Activated naive CD4-positive, alpha-beta T cell treated with anti-CD3 and anti-CD28 coated beads for 36 hours (primary cell): ENCODE data around the gene HINFP. TPM values are rescaled to one million over a fixed set of nuclear protein-coding genes. Genes with fewer than 3 reads are reported as not detected.

Experiments
- CTCF ChIA-PET: fragments of 350-600 bp; sonication (Branson Sonifier 250); formaldehyde crosslinking; loops from one replicate; lab custom pipeline; 2021; ENCODE audit warnings: antibody characterized with exemption; lab: Charles Lee
- DNase-seq: peaks from one replicate; pipeline ENCODE4 v3.0.0-alpha.2; 2020
- H3K27ac Mint-ChIP-seq: one replicate; pipeline ENCODE4 v1.8.0; 2021; ENCODE audit warnings: mild to moderate bottlenecking, mixed read lengths
- H3K27me3 Mint-ChIP-seq: one replicate; pipeline ENCODE4 v1.8.0; 2021; ENCODE audit warnings: low read depth, mixed read lengths
- H3K36me3 Mint-ChIP-seq: one replicate; pipeline ENCODE4 v1.8.0; 2021; ENCODE audit warnings: low read depth, mixed read lengths
- H3K4me1 Mint-ChIP-seq: one replicate; pipeline ENCODE4 v1.8.0; 2021; ENCODE audit warnings: low read depth, mixed read lengths
- H3K4me3 Mint-ChIP-seq: one replicate; pipeline ENCODE4 v1.8.0; 2021; ENCODE audit warnings: mild to moderate bottlenecking, moderate library complexity, mixed read lengths
- H3K9me3 Mint-ChIP-seq: one replicate; pipeline ENCODE4 v1.8.0; 2021; ENCODE audit warnings: mixed read lengths
- intact Hi-C: fragments of 100-400 bp; cut with micrococcal nuclease; formaldehyde crosslinking; loops from one replicate; pipeline ENCODE4 v1.15.1; 2023
- total RNA-seq, 2 experiments: library from RNA; stranded (reverse); gene quantifications; one replicate each; pipeline ENCODE4 v1.2.3, GENCODE V29; 2021

Gene HINFP
- total RNA-seq, 2 experiments from 2014 or later = 24.5 to 25.2 TPM

- CTCF ChIA-PET = interaction anchor here (0.6 to 1.5 kb wide), 6 partner anchors 9 to 175 kb away, joined by 3 to 4 read pairs (median 3); no protein-coding TSS in a partner anchor
- Mint-ChIP-seq H3K4me1 (peaks cover 31% of the 10 kb centered on the region), H3K9me3 (no peaks in the 10 kb centered on the region), H3K36me3 (peaks cover 38% of the 10 kb centered on the region), H3K4me3 (no peak overlapping the region), H3K27me3 (no peaks in the 10 kb centered on the region), H3K27ac (no peak overlapping the region)
- intact Hi-C loops = no loop called here
- no peak for DNase-seq
These were observed 30.2 kb upstream of the HINFP start for GRCh38 chr11:119091178-119091577.

- Mint-ChIP-seq H3K4me1 (peaks cover 32% of the 10 kb centered on the region), H3K4me3 (peak overlapping the region; percentile 92), H3K9me3 (no peaks in the 10 kb centered on the region), H3K36me3 (peaks cover 44% of the 10 kb centered on the region), H3K27me3 (no peaks in the 10 kb centered on the region), H3K27ac (peak overlapping the region; percentile 44)
- DNase-seq = no peak
- intact Hi-C loops = no loop called here
- CTCF ChIA-PET = interaction anchor here (1.1 to 1.5 kb wide), 2 partner anchors 11 to 25 kb away, joined by 3 to 4 read pairs; no protein-coding TSS in a partner anchor
These were observed 29.2 kb upstream of the HINFP start for GRCh38 chr11:119091966-119092879.

GRCh38 chr11:119092880-119093842, 28.2 kb upstream of the HINFP start:
- Mint-ChIP-seq H3K9me3 (no peaks in the 10 kb centered on the region), H3K4me1 (peaks cover 28% of the 10 kb centered on the region), H3K27me3 (no peaks in the 10 kb centered on the region), H3K36me3 (peaks cover 52% of the 10 kb centered on the region), H3K27ac (peak overlapping the region; percentile 88), H3K4me3 (peak overlapping the region; percentile 92)
- intact Hi-C loops = no loop called here
- no peak for DNase-seq
- CTCF ChIA-PET = no interaction called here

- peak; percentile 59 for DNase-seq
- peak overlapping the region; percentile 96 for H3K27ac Mint-ChIP-seq
- peaks cover 62% of the 10 kb centered on the region for H3K36me3 Mint-ChIP-seq
- H3K27me3 Mint-ChIP-seq = no peaks in the 10 kb centered on the region
- CTCF ChIA-PET = interaction anchor here (1.2 to 2.2 kb wide), 3 partner anchors 9 to 102 kb away, joined by 3 to 8 read pairs (median 6); partner anchors contain the start of gene HMBS
- intact Hi-C loops = loop anchor here (1.0 to 2.0 kb wide), 4 partner anchors 13 to 305 kb away; partner anchors contain the start of genes C2CD2L and HYOU1
- H3K4me3 Mint-ChIP-seq = peak overlapping the region; percentile 92
- peaks cover 32% of the 10 kb centered on the region for H3K4me1 Mint-ChIP-seq
- H3K9me3 Mint-ChIP-seq = no peaks in the 10 kb centered on the region
These were observed 27.2 kb upstream of the HINFP start for GRCh38 chr11:119093942-119094815.

GRCh38 chr11:119094816-119095065, 26.6 kb upstream of the HINFP start:
- H3K9me3 Mint-ChIP-seq = no peaks in the 10 kb centered on the region
- intact Hi-C loops = loop anchor here (1.0 to 5.0 kb wide), 13 partner anchors 9 to 306 kb away; partner anchors contain the start of genes C2CD2L, CENATAC, HINFP and HYOU1
- peaks cover 63% of the 10 kb centered on the region for H3K36me3 Mint-ChIP-seq
- H3K4me3 Mint-ChIP-seq = peak overlapping the region; percentile 92
- peak overlapping the region; percentile 96 for H3K27ac Mint-ChIP-seq
- DNase-seq = no peak
- no peaks in the 10 kb centered on the region for H3K27me3 Mint-ChIP-seq
- H3K4me1 Mint-ChIP-seq = peaks cover 33% of the 10 kb centered on the region
- CTCF ChIA-PET = interaction anchor here (0.7 to 2.2 kb wide), 5 partner anchors 9 to 229 kb away, joined by 3 to 8 read pairs (median 4); partner anchors contain the start of genes C2CD2L and HMBS

GRCh38 chr11:119095066-119095880, 26.1 kb upstream of the HINFP start:
- Mint-ChIP-seq H3K27ac (peak overlapping the region; percentile 96), H3K4me3 (peak overlapping the region; percentile 92), H3K9me3 (no peaks in the 10 kb centered on the region), H3K36me3 (peaks cover 67% of the 10 kb centered on the region), H3K27me3 (no peaks in the 10 kb centered on the region), H3K4me1 (peaks cover 39% of the 10 kb centered on the region)
- intact Hi-C loops = loop anchor here (1.0 to 5.0 kb wide), 12 partner anchors 10 to 306 kb away; partner anchors contain the start of genes CENATAC, HINFP, HYOU1 and RNF26
- peak; percentile 100 for DNase-seq
- CTCF ChIA-PET = interaction anchor here (0.7 to 2.2 kb wide), 5 partner anchors 10 to 229 kb away, joined by 3 to 8 read pairs (median 4); partner anchors contain the start of genes C2CD2L and HMBS

- DNase-seq = no peak
- Mint-ChIP-seq H3K27me3 (no peaks in the 10 kb centered on the region), H3K9me3 (no peaks in the 10 kb centered on the region), H3K4me3 (peak overlapping the region; percentile 94), H3K27ac (no peak overlapping the region), H3K36me3 (peaks cover 40% of the 10 kb centered on the region), H3K4me1 (peaks cover 32% of the 10 kb centered on the region)
- intact Hi-C loops = loop anchor here (2.0 to 10.0 kb wide), 7 partner anchors 15 to 875 kb away; partner anchors contain the start of genes HMBS, JAML and NLRX1
- CTCF ChIA-PET = interaction anchor here (0.7 to 1.4 kb wide), 8 partner anchors 9 to 83 kb away, joined by 3 to 8 read pairs (median 4); no protein-coding TSS in a partner anchor
These were observed 21.7 kb upstream of the HINFP start for GRCh38 chr11:119099711-119100110.

GRCh38 chr11:119100246-119100970, 21.0 kb upstream of the HINFP start:
- peak overlapping the region; percentile 95 for H3K27ac Mint-ChIP-seq
- no peak for DNase-seq
- H3K4me3 Mint-ChIP-seq = peak overlapping the region; percentile 94
- no peaks in the 10 kb centered on the region for H3K9me3 Mint-ChIP-seq
- H3K27me3 Mint-ChIP-seq = no peaks in the 10 kb centered on the region
- H3K36me3 Mint-ChIP-seq = peaks cover 33% of the 10 kb centered on the region
- intact Hi-C loops = loop anchor here (2.0 to 10.0 kb wide), 6 partner anchors 16 to 876 kb away; partner anchors contain the start of genes HMBS, JAML and NLRX1
- peaks cover 31% of the 10 kb centered on the region for H3K4me1 Mint-ChIP-seq
- CTCF ChIA-PET = interaction anchor here (0.8 to 1.2 kb wide), 4 partner anchors 9 to 40 kb away, joined by 3 to 4 read pairs (median 4); partner anchors contain the start of gene HMBS

- Mint-ChIP-seq H3K36me3 (peaks cover 30% of the 10 kb centered on the region), H3K4me1 (peaks cover 31% of the 10 kb centered on the region), H3K4me3 (peak overlapping the region; percentile 94), H3K9me3 (no peaks in the 10 kb centered on the region), H3K27ac (peak overlapping the region; percentile 95), H3K27me3 (no peaks in the 10 kb centered on the region)
- DNase-seq = peak; percentile 31
- intact Hi-C loops = loop anchor here (1.0 to 10.0 kb wide), 8 partner anchors 16 to 876 kb away; partner anchors contain the start of genes HMBS, HYOU1, JAML and NLRX1
- CTCF ChIA-PET = interaction anchor here (1.0 kb wide), 2 partner anchors 16 to 104 kb away, joined by 4 read pairs; partner anchors contain the start of genes CBL and HMBS
These were observed 20.2 kb upstream of the HINFP start for GRCh38 chr11:119100994-119101758.
